Fibroblast of lung (primary cell): ENCODE data around the gene MYO1A.

Experiments
- CTCF ChIP-seq, 2 donors: IDR thresholded peaks in 1 of 2; conservative IDR thresholded peaks in 1 of 2; 1 replicate in 1 of 2; 2 replicates in 1 of 2; pipeline ENCODE4 v1.5.1; 2011 to 2012; ENCODE audit warnings: low read length in 2 of 2, control low read depth in 1 of 2, inconsistent platforms in 1 of 2, low read depth in 1 of 2, mild to moderate bottlenecking in 1 of 2
- EZH2 ChIP-seq: IDR thresholded peaks from 2 replicates; pipeline ENCODE4 v1.5.1; 2012; ENCODE audit warnings: low read length, control low read depth, mild to moderate bottlenecking; ENCODE audit errors: missing control alignments

GRCh38 chr12:57063991-57064685 lies 14.2 kb upstream of the MYO1A start:
- no peak for TF ChIP-seq CTCF (conservative IDR thresholded peaks at IDR 0.05 in 1 of 2, IDR thresholded peaks at IDR 0.05 in 1 of 2; ENCODE audit: low read depth in 1 of 2, low read length in 2 of 2)
- no peak for TF ChIP-seq EZH2
